ENCODE results near the gene CTCFL. TPM values are rescaled to one million over a fixed set of nuclear protein-coding genes. Genes with fewer than 3 reads are reported as not detected.

CTCFL gene
- total RNA-seq, 1 donor from 2014 or later: not detected

DNA sequence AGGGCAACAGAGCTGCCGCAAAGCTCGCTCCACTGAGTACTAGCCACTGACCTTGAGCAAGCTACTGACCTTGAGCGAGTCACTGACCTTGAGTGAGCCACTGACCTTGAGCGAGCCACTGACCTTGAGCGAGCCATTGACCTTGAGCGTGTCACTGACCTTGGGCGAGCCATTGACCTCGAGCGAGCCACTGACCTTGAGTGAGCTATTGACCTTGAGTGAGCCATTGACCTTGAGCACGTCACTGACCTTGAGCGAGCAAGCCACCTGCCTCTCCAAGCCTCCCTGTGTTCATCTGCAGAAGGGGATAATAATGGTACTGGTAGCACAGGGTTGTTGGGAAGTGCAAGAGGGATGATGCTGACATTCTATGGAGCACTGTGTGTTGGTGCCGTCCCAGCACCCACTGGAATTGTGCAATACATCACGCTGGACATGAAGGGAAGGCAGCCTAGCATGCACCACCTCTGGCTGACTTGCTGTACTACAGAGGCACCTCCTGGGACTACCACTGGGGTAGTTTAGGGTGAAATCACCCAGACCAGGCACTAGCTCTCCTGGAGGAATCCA, 60.2 kb downstream of the CTCFL start:
- peak; percentile 65 for DNase-seq (ENCODE audit: low read depth)

DNA sequence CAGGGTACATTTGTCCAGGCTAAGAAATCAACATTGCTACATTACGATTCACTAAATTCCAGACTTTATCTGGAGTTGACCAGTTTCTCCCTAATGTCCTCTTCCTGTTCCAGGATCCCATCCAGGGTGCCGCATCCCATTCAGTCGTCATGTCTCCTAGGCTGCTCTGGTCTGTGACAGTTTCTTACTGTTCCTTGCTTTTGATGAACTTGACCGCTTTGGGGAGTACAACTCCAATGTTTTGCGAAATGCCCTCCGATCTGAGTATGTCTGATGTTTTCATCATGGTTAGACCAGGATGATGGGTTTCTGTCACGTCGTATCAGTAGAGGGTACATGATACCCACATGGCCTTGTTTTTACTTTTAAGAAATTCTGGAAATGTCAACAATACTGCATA, 62.2 kb downstream of the CTCFL start:
- DNase-seq (ENCODE audit: low read depth): no peak

DNA sequence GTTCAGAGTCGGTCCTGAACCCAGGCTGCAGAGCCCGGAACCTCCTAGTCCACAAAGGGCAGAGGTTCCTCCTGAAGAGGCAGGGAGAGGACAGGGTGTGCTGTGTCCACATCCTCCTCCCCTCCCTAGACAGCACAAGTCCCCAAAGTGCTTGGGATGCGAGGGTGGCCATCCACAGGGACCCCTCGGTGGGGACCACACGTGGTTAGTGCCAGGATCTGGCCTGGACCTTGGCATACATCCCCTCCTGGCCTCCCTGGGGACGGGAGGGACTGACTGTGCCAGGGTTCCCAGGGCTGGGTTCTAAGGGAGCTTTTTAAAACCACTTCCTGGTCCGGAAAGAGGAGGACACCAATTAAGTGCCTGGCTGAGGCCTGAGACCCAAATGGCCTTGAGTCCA, 63.2 kb downstream of the CTCFL start:
- DNase-seq (ENCODE audit: low read depth): no peak

DNA sequence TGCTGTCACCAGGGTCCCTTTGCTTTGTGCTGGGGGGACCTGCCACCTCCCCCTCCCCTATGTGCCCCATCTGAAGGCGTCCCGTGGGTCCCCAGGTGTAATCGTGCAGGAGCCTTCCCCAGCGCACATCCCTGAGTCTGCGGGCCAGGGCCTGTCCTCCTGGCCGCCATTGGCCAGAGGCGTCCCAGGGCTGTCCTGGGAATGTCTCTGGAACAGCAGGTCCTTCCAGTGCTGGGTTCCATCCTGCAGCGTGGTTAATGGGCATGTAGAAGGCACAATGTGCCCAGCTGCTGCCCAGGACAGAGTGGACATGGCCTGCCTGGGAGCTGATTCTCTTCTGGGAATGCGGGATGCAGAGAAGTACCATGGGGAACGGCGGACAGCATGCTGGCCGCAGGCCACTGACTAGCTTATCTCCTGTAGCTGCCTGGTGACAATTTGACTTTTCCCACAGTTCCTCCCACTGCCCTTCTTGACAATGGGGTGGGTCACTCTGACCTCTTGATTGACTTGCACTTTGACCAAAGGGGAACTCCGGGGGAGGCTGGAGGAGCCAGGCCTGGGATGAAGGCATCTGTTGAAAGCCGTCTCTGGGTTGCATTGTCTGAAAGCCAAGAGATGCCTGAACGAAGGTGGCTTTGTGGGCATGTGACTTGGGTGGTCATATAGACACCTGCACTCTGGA, 64.0 kb downstream of the CTCFL start:
- DNase-seq (ENCODE audit: low read depth): no peak

DNA sequence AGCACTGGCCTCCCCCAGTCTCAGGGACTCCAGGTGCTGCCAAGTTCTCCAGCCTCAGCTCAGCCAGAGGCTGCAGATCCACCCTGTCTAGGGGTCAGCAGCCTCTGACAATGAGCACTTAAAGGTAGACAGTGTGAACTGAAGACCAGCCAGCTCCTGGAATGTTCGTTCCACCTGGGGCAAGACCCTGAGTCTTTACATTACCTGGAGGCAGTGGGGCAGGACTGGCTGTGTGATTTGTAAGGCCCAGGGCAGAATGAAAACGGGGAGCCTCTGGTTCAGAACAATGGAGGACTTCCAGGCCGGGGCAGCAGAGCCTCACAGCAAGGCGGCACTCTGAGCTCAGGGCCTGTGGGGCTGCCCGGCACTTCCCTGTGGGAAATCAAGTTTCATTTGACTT, 65.0 kb downstream of the CTCFL start:
- no peak for DNase-seq (ENCODE audit: low read depth)

DNA sequence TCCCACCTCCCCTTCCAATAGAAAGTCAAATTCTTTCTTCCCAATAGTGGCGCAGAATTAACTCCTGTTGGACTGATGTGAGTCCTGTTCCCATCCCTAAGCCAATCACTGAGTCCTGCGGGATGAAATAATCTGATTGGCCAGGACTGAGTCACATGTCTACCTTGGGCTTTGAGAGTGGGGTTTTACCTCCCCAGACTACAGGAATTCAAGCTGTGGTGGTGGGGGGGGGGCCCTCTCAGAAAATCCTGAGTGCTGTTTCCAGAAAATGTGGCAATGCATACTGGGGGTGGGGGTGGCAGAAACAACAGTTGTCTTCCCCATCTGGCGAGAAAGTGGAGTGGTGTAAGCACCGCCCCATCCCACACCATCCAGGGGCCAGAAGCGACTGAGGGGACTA, 65.7 kb downstream of the CTCFL start:
- no peak for DNase-seq (ENCODE audit: low read depth)

DNA sequence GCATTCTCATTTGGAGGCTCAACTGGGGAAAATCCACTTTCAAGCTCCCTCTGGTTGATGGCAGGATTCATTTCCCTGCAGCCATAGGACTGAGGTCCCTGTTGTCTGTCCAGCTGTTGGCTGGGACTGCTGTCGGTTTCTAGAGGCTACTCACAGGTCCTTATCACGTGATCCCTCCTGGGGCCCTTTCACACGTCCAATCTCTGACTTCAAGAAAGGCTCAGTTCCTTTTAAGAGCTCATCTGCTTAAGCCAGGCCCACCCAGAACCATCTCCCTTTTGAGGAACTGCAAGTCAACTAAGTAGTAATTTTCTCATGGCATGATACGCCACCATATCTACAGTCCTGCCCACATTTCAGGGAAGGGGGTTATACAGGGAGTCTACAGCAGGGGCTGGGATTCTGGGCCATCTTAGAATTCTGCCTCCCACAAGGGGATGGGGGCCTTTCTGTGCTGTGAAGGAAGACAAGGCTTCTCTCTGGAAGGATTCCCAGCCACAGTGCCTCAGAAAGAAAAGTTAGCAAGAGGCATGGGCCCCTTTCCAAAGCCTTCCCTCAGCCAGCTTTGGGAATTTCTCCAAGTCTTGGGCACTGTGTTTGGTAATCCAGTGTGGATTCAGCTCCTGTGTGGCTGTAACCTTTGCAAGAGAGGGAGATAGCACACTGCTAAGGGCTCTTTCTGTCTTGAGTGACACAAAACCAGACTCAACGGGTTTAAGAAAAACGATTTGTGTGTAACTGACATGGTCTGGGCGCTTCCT, 66.4 kb downstream of the CTCFL start:
- DNase-seq (ENCODE audit: low read depth): no peak

DNA sequence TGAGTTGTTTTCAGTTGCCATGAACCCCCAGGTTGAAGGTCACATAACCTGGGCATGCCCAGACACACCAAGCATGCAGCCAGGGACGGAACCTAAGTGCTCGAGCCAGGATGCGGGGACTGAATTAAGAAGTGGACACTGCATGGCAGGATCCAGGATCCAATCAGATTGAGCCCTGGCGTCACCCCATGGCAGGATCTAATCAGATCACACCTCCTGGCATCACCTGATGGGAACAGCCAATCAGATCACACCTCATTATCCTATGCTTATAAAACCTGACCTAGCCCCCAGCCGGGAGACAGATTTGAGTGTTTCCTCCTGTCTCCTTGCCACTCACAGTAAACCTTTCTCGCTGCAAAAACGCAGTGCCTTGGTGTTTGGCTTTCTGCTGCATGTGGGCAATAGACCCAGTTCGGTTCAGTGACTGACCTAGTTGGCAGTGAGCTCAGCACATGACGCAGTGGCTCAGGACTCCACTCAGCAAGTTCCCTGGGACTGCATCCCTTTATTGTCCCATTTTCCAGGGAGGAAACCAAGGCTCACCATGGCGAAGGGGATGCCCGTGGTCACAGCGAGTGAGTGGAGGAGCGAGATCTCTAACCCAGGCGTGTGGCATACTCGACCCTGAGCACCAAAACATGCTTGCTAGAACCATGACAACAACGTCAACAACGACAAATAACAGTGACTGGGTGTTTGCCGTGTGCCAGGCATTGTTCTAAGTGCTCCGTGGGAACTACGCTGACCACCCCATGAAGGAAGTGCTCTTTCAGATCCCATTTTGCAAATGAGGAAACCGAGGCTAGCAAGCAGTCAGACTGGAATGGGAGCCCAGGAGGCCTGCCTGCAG, 67.5 kb downstream of the CTCFL start:
- DNase-seq (ENCODE audit: low read depth): no peak

DNA sequence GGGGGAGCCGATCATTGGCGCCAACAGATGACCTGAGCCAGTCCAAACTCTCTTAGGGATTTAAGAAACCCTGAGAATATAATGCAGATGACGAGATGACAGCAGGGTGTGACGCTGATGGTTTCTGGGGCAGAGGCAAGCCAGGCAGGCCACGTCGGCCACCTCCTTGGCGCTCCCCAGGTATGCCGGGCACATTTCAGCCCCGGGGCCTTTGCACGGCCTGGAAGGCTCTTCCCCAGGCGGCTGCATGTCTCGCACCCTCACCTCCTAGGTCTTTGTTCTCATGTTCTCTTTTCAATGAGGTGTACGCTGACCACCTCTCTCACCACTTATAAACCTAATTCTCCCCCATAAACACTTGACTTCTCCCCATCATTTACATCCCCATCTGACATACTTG, 68.8 kb downstream of the CTCFL start:
- no peak for DNase-seq (ENCODE audit: low read depth)

DNA sequence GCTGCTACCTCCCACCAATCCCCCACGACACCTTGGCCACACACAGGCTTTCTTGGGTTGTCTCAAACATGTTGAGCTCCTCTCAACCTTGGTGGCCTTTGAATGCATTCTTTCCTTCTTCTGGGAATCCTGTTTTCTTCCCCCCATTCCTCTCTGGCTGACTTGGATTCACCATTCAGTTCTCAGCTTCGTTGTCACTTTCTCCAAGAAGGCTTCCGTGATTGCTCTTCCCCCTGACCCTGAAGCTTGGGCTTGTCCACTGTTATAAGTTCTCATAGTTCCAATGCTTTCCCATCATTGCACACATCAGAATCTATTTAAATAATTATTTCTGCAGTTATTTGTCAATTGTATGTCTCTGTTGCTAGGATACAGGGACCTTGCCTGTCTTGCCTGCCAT, 69.6 kb downstream of the CTCFL start:
- no peak for DNase-seq (ENCODE audit: low read depth)

DNA sequence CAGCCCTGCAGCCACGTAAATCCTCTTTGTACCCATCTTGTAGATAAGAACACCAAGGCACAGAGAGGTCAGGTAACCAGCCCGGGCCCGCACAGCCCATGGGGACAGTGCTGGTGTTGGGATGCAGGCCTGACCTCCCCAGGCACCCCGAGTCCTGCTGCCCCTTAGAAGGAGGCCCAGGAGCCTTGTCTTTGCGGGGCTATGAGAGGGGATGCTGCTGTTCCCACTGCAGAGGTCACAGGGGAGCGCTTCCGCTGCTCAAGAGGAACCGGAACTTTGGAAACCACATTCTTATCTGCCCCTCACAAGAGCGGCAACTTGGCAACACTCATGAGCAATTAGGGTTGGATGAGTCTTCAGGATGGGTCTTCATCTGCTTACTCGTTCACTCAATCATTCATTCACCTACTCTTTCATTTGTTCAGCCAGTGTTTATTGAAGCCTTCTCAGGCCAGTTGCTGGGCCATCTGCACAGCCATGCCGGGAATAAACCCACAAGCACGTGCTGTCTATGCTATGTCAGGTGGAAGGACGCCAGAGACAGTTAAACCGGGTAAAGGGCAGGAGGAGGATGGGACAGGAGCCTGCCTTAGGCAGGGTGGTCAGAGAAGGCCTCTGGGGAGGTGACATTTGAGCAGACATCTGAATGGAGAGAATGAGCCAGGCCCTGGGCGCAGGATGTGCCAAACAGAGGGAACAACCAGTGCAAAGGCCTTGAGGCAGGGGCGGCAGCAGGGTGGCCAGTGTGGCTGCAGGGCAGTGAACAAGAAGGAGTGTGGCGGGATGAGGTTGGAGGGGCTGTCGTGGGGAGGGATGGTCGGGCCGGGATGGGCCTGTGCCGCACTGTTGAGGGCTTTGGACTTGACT, 72.9 kb downstream of the CTCFL start:
- no peak for DNase-seq (ENCODE audit: low read depth)

DNA sequence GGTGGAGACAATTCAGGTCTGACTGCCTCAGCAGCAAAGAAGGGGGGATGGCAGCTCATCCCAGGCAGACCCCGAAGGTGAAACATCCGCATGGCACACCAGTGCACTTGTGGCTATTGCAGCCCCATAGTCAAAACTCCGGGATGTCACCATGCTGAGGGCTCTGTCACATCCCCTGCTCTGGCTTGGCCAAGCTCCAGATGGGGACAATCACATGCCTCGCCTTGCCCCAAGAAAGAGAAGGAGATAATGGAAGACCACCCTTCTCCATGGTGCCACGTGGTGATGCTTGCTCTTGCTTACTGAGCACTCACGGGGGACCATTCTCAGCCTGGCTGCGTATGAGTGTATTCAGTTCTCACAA, 73.5 kb downstream of the CTCFL start:
- no peak for DNase-seq (ENCODE audit: low read depth)

DNA sequence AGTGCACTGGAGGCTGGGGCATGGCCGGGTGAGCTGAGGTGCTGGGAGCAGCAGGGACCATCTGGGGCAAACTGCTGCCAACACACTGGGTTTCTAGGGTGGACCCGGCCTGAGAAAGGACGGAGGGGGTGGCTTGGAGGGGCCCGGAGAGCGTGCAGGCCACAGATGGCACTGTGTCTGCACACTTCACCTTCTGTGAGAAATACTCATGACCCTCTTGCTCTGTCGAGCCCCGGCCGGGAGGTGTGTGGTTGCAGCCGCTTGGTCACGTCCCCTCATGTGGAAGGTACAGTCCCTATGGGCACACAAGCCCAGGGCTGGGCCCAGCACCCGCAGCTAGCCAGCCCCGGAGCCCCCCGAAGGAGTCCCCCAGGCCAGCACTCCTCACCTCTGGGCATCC, 74.0 kb downstream of the CTCFL start:
- DNase-seq (ENCODE audit: low read depth): no peak

DNA sequence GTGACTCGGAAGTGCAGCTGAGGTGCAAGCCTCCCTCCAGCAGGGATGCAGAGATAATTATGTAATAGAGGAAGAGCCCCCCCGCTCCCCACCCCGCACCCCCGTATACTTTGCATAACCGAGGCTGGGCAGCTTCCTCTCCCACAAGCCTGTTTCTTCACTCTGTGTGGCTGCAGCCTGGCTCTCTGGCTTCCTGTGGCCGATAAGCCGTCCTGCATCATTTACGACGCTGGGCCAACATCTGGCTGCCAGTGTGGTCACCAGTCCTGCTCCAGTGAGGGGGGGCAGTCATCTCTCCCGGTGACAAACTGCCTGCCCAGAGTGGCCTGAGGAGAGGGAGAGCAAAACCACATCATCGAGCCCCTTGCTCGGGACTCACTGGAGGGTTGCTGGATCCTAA, 74.5 kb downstream of the CTCFL start:
- no peak for DNase-seq (ENCODE audit: low read depth)

DNA sequence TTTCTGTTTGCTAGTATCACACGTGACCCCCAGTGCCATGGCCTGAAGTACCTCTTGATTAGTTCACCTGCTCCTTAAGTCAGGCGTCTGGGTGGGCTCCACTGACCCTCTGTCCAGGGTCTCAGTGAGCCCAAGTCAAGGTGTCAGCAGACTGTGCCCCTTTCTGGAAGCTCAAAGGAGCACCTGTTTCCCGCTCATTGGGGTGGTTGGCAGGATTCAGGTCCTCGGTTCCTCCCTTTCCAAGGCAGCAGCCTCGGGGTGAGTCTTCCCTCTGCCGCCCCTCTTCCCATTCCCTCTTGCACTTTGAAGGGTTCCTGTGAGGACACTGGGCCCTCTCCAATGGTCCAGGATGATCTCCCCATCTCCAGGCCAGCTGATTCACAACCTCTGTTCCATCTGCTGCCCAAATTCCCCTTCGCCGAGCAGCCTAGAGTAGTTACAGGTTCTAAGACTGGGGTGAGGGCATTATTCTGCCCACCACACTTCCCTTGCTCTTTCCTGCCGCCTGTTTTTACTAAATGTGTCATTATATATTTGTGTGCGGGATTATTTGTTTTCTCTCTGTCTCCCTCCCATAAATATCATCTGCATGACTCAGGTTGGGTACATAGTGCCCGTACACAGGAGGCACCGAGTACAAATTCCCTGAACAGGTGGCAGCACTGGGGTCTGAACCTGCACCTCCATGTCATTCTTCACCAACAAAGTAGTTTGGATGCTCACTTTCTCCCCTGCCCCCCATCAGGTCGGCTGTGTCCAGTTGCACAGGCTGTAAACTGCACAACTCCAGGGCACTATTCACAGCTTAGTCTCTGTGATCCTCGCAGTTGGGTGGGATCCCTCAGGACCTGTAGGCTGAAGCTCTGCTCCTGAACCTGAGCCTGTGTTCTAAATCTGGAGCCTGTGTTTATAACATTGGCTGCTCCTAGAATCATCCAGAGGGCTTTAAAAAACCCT, 75.3 kb downstream of the CTCFL start:
- DNase-seq (ENCODE audit: low read depth): no peak

DNA sequence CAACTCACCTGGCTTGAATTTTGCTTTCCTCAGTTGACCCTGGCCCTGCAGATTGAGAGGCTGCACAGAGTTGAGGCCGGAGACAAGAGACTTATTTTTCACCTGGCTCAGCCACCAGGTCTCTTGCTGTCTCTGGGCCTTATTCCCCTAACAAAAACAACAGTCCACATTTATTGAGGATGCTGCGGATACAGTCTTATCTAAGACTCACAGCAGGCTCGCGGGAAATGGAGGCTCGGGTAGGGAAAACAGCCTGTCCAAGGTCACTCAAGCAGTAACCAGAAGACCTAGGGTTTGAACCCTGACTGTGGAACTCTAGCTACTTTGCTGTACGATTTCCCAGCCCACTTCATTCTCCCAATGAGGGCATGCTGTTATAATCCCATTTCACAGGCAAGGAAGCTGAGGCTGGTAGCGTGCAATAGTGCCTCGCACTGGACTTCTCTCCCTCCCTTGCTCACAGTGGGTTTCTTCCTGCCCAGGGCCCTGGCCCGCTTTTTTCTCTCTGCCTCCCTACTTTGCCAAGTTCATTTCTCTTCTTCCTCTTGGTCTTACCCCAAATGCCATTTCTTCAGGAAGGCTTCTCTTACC, 76.1 kb downstream of the CTCFL start:
- DNase-seq (ENCODE audit: low read depth): no peak

Data from renal cortical epithelial cell (primary cell).